ENCODE measurements around the gene SLC22A23. TPM values are rescaled to one million over a fixed set of nuclear protein-coding genes. Genes with fewer than 3 reads are reported as not detected.

The SLC22A23 gene
- total RNA-seq, 3 donors from 2014 or later, result 61.5 to 160 (median 74.7) TPM

- no peak for DNase-seq
- intact Hi-C loops (cut with DNase I, micrococcal nuclease), result no loop called here
- no peaks in the 10 kb centered on the region for H3K9me3 ChIP-seq
- TF ChIP-seq CTCF (IDR thresholded peaks at IDR 0.05), result no peak
- peaks cover 11% of the 10 kb centered on the region for H3K4me1 ChIP-seq (ENCODE audit: low read depth)
- H3K4me3 ChIP-seq, result no peak overlapping the region
- no peaks in the 10 kb centered on the region for H3K36me3 ChIP-seq (ENCODE audit: low read depth)
- ATAC-seq, result no peak
These were observed 234.3 kb downstream of the SLC22A23 start for GRCh38 chr6:3222506-3223038.

- no peaks in the 10 kb centered on the region for H3K9me3 ChIP-seq
- no peak overlapping the region for H3K4me3 ChIP-seq
- intact Hi-C loops (cut with DNase I, micrococcal nuclease), result no loop called here
- peaks cover under 1% of the 10 kb centered on the region for H3K4me1 ChIP-seq (ENCODE audit: low read depth)
- DNase-seq (no peak), ATAC-seq (no peak)
- H3K36me3 ChIP-seq (ENCODE audit: low read depth), result no peaks in the 10 kb centered on the region
- no peak for TF ChIP-seq CTCF (IDR thresholded peaks at IDR 0.05)
These were observed 235.3 kb downstream of the SLC22A23 start for GRCh38 chr6:3221578-3221977.

- Histone ChIP-seq H3K4me1 (ENCODE audit: low read depth) (no peaks in the 10 kb centered on the region), H3K4me3 (no peak overlapping the region), H3K36me3 (ENCODE audit: low read depth) (no peaks in the 10 kb centered on the region), H3K9me3 (no peaks in the 10 kb centered on the region)
- no peak for TF ChIP-seq CTCF (IDR thresholded peaks at IDR 0.05)
- intact Hi-C loops (cut with DNase I, micrococcal nuclease), result no loop called here
- ATAC-seq, result no peak
- DNase-seq, result no peak
These were observed 236.5 kb downstream of the SLC22A23 start for GRCh38 chr6:3220366-3220765.

Other genes starting within 250 kb of the SLC22A23 start
- 10 to 100 TPM in 1 of 3 donors, 1 to 10 TPM in 1, under 1 TPM in 1; 0.87 to 18.5 (median 3.6) TPM for gene TUBB2B, start 229.4 kb downstream of the SLC22A23 start, total RNA-seq
- gene PSMG4, start 198.1 kb downstream of the SLC22A23 start, total RNA-seq, result 10 to 100 TPM; 14.8 to 19.8 (median 16.2) TPM

Measured in mucosa of descending colon (tissue), 3 donors.